IPS-NIHi7 (cell line): ENCODE results near the gene KRT74.

Source experiments
- DNase-seq: peaks from one replicate; pipeline ENCODE4 v3.0.0; 2012; ENCODE audit warnings: mixed read lengths; ENCODE audit errors: extremely low spot score

The KRT74 gene

DNA sequence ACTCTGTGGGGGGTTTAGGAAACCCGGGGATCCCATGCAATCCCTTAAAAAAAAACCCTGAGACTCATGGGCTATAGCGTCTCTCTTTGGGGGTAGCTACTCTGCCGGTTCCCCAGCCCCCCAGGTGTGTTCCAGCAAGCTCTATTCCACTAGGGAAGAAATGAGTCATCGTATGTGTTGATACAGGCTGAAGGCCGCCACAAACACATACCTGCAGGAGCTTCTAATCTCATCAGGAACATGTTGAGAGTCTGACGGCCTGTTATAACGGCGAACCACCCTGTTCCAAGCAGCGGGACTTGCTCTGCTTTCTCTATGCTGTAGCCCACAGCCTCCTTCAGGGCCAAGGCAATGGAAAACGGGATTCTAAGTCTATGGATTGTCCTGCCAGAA, 52.5 kb downstream of the KRT74 start:
- DNase-seq: no peak

DNA sequence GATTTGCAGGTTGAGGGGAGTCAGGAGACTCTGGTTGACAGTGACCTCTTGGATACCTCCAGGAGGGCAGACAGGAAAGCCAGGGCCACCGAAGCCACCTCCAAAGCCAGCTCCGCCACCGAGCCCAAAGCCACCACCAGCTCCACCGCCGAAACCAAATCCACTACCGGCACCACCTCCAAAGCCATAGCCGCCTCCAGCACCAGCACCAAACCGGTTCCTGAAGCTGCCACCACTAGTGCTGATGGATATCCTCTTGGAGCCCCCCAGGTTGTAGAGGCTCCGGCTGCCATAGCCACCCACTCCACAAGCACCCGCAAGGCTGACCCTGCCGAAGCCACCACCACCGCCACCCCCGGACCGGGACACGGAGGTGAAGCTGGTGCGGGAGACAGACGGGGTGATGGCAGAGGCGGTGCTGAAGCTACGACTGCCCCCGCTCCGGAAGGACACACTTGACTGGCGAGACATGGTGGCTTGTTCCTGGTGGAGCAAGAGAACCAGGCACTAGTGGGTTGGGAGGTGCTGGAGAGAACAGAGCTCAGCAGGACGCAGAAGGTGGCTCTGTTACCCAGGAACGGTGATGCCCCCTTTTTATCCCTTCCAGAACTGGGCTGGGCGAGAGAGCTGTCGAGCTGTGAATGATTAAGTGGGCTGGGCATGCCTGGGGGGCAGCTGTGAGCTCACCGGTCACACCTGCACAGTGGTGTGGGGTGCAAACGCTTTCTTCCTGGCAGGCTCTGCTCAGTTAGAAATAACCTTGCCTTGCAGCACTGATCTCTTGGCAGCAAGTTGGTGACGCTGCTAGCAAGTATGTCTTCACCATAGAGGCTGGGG, 53.6 kb downstream of the KRT74 start, which contains the start of gene KRT5:
KRT5 (minus strand) TSS at position 569 of the 837 bp plus-strand sequence; CDS start at position 471, 98 bp downstream.
- DNase-seq: no peak

DNA sequence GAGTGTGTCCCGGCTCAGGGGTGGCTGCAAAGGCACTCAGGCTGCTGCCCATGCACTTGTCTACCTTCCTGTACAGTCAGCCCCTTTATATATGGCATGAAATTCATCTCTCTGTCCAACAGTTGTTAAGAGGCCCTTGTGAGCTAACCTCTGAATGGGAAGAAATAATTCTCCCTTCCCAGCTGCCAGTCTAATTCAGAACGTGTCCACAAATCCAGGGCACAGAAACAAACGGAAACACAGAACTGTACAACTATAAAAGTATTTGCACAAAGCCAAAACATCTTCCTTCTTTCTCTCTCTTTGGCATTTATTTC, 54.3 kb downstream of the KRT74 start:
- no peak for DNase-seq

DNA sequence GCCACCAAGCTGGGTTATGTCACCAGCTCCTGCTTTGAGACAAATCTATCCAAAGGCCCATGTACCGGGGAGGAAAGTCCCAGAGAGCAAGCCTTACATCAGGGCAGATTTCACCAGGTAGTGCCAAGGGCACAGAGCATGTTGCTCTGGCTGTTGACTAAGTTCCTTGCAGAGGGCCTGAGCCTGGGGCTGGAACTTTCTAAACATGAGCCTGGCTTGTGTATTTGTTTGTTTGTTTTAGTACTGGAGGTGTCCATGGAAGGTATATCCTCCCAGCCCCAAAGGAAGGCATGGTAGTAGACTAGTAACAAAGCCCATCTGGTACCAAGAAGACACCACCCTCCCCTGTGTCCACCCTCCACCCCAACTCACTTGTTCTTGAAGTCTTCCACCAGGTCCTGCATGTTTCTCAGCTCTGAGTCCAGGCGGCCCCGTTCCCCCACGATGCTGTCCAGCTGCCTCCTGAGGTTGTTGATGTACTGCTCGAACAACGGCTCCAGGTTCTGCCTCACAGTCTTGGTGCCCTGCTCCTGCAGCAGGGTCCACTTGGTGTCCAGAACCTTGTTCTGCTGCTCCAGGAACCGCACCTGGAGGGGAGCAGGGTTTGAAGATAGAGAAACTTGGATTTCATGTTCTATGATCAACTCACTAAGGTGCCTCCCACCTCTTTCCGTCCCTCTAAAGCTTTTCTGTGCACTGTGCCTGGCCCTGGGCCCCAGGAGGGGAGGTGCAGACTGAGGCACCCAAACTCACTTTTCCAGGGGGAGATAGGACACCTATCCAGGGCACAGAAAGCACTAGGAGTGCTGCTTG, 54.9 kb downstream of the KRT74 start:
- DNase-seq: no peak

DNA sequence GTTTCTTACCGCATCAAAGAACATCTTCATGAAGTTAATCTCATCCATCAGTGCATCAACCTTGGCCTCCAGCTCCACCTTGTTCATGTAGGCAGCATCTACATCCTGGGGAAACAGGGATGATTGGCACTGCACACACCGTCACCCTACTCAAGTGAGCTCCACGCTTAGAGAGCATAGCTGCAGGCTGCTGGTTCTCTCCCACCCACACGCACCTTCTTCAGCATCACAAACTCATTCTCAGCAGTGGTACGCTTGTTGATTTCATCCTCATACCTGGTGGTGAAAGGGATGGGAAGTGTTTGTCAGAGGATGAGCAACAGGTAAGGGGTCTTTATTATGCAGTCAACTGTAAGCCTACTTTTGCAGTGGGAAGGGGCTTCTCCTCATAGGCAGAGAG, 55.8 kb downstream of the KRT74 start:
- no peak for DNase-seq

DNA sequence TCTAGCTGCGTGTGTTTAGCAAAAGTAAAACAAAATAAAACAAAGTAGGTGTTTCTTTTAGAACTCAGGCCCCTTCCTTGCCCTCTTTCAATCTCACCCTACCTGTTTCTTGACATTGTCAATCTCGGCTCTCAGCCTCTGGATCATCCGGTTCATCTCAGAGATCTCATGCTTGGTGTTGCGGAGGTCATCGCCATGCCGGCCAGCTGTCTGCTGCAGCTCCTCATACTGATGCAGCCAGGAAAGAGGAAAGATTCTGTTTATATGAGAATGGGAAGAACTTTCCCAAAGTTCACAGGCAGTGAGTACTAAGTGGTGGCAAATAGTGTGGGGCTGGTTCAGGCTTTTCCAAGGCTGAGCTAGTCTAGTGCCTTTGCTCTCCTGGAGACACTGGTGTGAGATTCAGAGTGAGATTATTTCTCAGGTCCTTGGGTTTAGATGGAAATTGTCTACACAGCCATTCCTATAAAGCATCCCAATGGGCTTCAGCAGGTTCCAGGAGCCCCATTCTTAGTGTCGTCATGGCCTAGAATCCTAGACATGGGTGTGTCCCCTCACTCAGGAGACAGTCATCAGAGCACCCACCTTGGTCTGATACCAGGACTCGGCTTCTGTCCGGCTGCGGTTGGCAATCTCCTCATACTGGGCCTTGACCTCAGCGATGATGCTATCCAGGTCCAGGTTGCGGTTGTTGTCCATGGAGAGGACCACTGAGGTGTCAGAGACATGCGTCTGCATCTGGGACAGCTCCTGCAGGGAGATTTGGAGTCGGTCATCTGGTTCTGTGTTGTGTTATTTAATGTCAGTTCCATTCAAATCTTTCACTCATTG, 56.4 kb downstream of the KRT74 start:
- no peak for DNase-seq

DNA sequence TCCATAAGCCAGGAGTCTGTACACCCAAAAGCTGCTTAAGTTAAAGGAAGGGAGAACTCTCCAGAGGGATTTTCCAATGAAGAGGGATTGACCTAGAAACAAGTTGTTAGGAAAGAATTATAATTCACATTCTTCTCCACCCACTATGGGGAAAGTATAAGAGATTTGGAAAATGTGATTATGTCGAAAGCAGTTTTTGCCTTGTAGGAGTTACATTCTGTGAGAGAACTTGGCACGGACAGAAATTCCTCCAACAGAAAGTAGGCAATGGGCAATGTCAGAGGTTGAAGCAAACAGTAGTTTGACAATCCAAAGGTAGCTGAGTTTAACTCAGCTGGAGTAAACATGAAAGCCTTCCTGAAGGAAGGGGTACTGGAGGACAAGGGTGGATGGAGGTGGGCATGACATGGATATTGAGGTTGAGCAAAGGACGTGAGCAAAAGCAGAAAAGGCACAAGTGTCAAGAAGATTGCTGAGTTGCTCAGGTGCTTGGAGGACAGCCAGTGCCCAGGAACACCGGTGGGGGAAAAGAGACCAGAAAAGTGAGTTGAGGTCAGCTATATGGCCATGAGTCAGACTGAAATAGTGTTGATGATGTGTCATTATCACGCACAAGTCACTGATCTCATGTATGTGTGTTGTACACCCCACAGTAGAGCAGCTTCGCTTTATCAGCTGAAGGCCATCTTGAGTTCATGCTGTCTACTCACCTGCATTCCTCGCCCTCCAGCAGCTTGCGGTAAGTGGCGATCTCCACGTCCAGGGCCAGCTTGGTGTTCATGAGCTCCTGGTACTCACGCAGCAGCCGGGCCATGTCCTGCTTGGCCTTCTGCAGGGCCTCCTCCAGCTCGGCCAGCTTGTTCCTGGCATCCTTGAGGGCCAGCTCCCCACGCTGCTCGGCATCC, 57.5 kb downstream of the KRT74 start:
- DNase-seq: no peak
